HTERT RPE-1 (cell line): ENCODE data around the gene TMEM140.

Source experiments
- in situ Hi-C: fragments of 300-500 bp; cut with MboI; formaldehyde crosslinking; loops from 4 replicates; pipeline ENCODE4 v1.14.3; 2020; ENCODE audit warnings: low sequenced_read_pairs

The TMEM140 gene

GRCh38 chr7:135192914-135193536, 45.2 kb downstream of the TMEM140 start:
- in situ Hi-C loops: no loop called here

- in situ Hi-C loops: no loop called here
Observed at GRCh38 chr7:135193615-135194081, 45.8 kb downstream of the TMEM140 start.

- in situ Hi-C loops: no loop called here
Observed at GRCh38 chr7:135194494-135195095, 46.7 kb downstream of the TMEM140 start.

- in situ Hi-C loops: no loop called here
Observed at GRCh38 chr7:135195156-135195555, 47.3 kb downstream of the TMEM140 start.

GRCh38 chr7:135195968-135196629, 48.2 kb downstream of the TMEM140 start:
- in situ Hi-C loops: no loop called here

GRCh38 chr7:135197343-135197742, 49.5 kb downstream of the TMEM140 start:
- in situ Hi-C loops: no loop called here

GRCh38 chr7:135197906-135198655, 50.2 kb downstream of the TMEM140 start:
- in situ Hi-C loops: no loop called here

- in situ Hi-C loops: no loop called here
Observed at GRCh38 chr7:135199439-135199838, 51.6 kb downstream of the TMEM140 start.

GRCh38 chr7:135200821-135201331, 53.0 kb downstream of the TMEM140 start:
- in situ Hi-C loops: no loop called here

- in situ Hi-C loops: no loop called here
Observed at GRCh38 chr7:135201350-135201749, 53.5 kb downstream of the TMEM140 start.

- in situ Hi-C loops: no loop called here
Observed at GRCh38 chr7:135204341-135204749, 56.5 kb downstream of the TMEM140 start.

- in situ Hi-C loops: no loop called here
Observed at GRCh38 chr7:135204876-135205275, 57.0 kb downstream of the TMEM140 start.

GRCh38 chr7:135205850-135206249, 58.0 kb downstream of the TMEM140 start:
- in situ Hi-C loops: no loop called here

- in situ Hi-C loops: no loop called here
Observed at GRCh38 chr7:135206941-135207391, 59.1 kb downstream of the TMEM140 start.

- in situ Hi-C loops: no loop called here
Observed at GRCh38 chr7:135207406-135208101, 59.7 kb downstream of the TMEM140 start.

- in situ Hi-C loops: no loop called here
Observed at GRCh38 chr7:135208102-135208793, 60.4 kb downstream of the TMEM140 start.

GRCh38 chr7:135209225-135209834, 61.5 kb downstream of the TMEM140 start:
- in situ Hi-C loops: no loop called here

- in situ Hi-C loops: no loop called here
Observed at GRCh38 chr7:135210888-135211178, 63.0 kb downstream of the TMEM140 start.

- in situ Hi-C loops: no loop called here
Observed at GRCh38 chr7:135211179-135211945, 63.5 kb downstream of the TMEM140 start, which contains the start of gene WDR91. TSS of gene WDR91 (minus strand) at chr7:135211526. CDS start at chr7:135211502, 24 bp downstream.
